ENCODE data around the gene TRIM28.
A peak's percentile ranks its signal among the peaks of the same experiment; 100 is the strongest.

The TRIM28 gene

DNA sequence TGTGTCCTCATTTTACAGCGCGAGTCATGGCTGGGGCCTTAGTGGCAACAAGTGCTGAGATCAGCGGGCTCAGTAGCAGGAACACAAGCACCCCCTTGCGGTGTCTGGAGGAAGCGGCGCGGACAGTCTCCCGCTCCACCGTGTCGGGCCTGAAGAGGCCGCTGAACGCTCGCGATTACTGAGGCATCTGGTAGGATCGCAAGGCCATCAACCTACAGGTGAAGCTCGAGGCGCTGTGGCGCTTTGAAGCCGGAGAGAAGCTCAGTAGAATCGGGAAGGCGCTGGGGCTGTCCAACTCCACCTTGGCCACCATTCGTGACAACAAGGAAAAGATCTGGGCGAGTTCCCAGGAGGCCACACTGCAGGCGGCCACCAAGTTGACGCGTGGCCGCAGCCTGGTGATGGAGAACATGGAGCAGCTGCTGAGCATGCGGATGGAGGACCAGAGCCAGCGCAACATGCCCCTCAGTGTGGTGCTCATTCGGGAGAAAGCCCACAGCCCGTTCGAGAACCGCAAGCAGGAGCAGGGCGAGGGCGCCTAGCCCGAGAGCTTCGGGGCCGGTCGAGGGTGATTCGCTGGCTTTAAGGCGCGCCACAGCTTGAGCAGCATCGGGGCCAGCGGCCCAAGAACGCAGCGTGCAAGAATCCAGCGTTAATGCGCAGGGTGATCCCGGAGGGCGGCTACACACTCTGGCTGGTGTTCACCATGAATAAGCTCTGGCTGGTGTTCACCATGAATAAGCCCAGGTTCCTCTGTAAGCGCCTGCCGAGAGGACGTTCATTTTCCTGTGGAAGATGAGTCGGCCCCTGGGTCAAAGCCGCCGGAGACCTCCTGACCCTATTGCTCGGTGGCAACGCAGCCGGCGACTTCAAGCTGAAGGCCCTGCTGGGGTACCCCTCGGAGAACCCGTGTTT lies 37.6 kb downstream of the TRIM28 start:
- H3K9ac ChIP-seq (ENCODE audit: insufficient read length): peak overlapping the region; percentile 45
- H3K4me3 ChIP-seq: no peak overlapping the region
- no peak for DNase-seq (ENCODE audit: low read depth, low spot score)
- TF ChIP-seq POLR2AphosphoS5 (IDR thresholded peaks at IDR 0.05; ENCODE audit: borderline replicate concordance, low read depth, low read length): no peak
- TF ChIP-seq FOXP2 (optimal IDR thresholded peaks at IDR 0.05; ENCODE audit: control extremely low read depth, extremely low read length, insufficient read depth): peak; percentile 16
- no peaks in the 10 kb centered on the region for H3K9me3 ChIP-seq (ENCODE audit: low read depth, low read length)
- H3K27ac ChIP-seq: peak overlapping the region; percentile 62; the same call in 1 of the 2 replicates
- H3K36me3 ChIP-seq (ENCODE audit: insufficient read depth, low read length): peaks cover 22% of the 10 kb centered on the region; the same call in 1 of the 2 replicates

GRCh38 chr19:58582985-58583384 lies 39.1 kb downstream of the TRIM28 start:
- Histone ChIP-seq H3K9ac (ENCODE audit: insufficient read length) (no peak overlapping the region), H3K36me3 (ENCODE audit: insufficient read depth, low read length) (peaks cover 22% of the 10 kb centered on the region; the same call in 1 of the 2 replicates), H3K4me3 (no peak overlapping the region), H3K27ac (no peak overlapping the region), H3K9me3 (ENCODE audit: low read depth, low read length) (no peaks in the 10 kb centered on the region)
- DNase-seq (ENCODE audit: low read depth, low spot score): no peak
- TF ChIP-seq POLR2AphosphoS5 (IDR thresholded peaks at IDR 0.05; ENCODE audit: borderline replicate concordance, low read depth, low read length) (no peak), EZH2 (IDR thresholded peaks at IDR 0.05) (no peak), FOXP2 (optimal IDR thresholded peaks at IDR 0.05; ENCODE audit: control extremely low read depth, extremely low read length, insufficient read depth) (no peak)

- H3K9ac ChIP-seq (ENCODE audit: insufficient read length): no peak overlapping the region
- no peaks in the 10 kb centered on the region for H3K9me3 ChIP-seq (ENCODE audit: low read depth, low read length)
- no peak overlapping the region for H3K4me3 ChIP-seq
- TF ChIP-seq FOXP2 (optimal IDR thresholded peaks at IDR 0.05; ENCODE audit: control extremely low read depth, extremely low read length, insufficient read depth) (no peak), POLR2AphosphoS5 (IDR thresholded peaks at IDR 0.05; ENCODE audit: borderline replicate concordance, low read depth, low read length) (no peak), EZH2 (IDR thresholded peaks at IDR 0.05) (no peak)
- H3K27ac ChIP-seq: peak overlapping the region; percentile 37; the same call in 1 of the 2 replicates
- H3K36me3 ChIP-seq (ENCODE audit: insufficient read depth, low read length): peaks cover 22% of the 10 kb centered on the region; the same call in 1 of the 2 replicates
- no peak for DNase-seq (ENCODE audit: low read depth, low spot score)
Measured at GRCh38 chr19:58584498-58585441, 40.9 kb downstream of the TRIM28 start.

DNA sequence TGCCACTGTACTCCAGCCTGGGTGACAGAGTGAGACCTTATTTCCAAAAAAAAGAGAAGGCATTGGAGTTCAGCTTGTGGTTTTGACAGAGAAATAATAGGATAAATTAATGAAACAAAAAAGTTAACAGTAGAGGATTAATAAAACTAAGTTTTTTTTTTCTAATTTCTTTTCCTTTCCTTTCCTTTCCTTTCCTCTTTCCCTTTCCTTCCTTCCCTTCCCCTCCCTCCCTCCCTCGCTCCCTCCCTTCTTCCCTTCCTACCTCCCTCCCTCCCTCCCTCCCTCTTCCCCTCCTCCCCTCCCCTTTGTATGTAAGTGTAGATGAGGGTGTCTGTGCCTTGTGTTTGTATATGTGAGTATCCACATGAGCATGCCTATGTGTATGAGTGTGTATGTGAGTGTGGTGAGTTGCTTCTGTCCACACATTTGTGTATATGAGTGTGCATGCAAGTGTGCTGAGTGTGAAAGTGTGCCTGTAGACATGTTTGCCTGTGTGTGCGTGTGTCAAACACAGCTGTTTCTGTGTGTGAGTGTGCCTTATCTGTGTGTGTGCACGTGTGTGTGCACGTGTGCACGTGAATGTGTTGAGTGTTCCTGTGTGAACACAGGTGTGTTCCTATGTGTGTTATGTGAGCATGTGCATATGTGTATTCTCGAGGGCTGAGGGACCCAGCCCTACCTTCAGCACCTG lies 41.7 kb downstream of the TRIM28 start:
- no peaks in the 10 kb centered on the region for H3K9me3 ChIP-seq (ENCODE audit: low read depth, low read length)
- TF ChIP-seq EZH2 (IDR thresholded peaks at IDR 0.05): no peak
- TF ChIP-seq FOXP2 (optimal IDR thresholded peaks at IDR 0.05; ENCODE audit: control extremely low read depth, extremely low read length, insufficient read depth): no peak
- H3K27ac ChIP-seq: peak overlapping the region; percentile 37; the same call in 1 of the 2 replicates
- no peak overlapping the region for H3K4me3 ChIP-seq
- peaks cover 22% of the 10 kb centered on the region; the same call in 1 of the 2 replicates for H3K36me3 ChIP-seq (ENCODE audit: insufficient read depth, low read length)
- DNase-seq (ENCODE audit: low read depth, low spot score): no peak
- H3K9ac ChIP-seq (ENCODE audit: insufficient read length): no peak overlapping the region

DNA sequence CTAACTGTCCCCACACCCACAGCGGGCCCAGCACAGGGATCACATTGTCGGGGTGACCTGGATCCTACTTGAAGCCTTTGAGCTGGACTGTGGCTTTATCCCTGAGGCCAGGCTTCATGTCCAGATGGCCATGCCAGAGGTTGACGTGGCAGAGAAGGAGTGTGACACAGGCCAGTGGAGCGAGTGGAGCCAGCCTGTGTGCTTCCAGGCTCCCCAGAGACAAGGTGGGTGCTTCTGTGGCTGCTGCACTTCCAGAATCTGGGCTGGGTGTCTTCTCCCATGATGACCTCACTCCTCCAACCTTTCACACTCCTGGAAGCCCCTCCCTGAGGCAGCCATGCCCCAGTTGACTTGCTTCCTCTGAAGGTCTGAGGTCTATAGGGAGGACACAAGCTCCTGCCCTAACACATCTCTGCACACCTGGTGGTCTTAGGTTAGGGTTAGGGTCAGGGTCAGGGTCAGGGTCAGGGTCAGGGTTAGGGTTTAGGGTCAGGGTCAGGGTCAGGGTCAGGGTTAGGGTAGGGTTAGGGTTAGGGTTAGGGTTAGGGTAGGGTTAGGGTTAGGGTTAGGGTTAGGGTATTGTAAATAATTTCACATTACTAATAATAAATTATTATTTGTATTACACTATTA lies 42.4 kb downstream of the TRIM28 start:
- H3K27ac ChIP-seq: no peak overlapping the region
- no peak overlapping the region for H3K4me3 ChIP-seq
- H3K9me3 ChIP-seq (ENCODE audit: low read depth, low read length): no peaks in the 10 kb centered on the region
- TF ChIP-seq EZH2 (IDR thresholded peaks at IDR 0.05): no peak
- TF ChIP-seq FOXP2 (optimal IDR thresholded peaks at IDR 0.05; ENCODE audit: control extremely low read depth, extremely low read length, insufficient read depth): no peak
- TF ChIP-seq POLR2AphosphoS5 (IDR thresholded peaks at IDR 0.05; ENCODE audit: borderline replicate concordance, low read depth, low read length): no peak
- H3K36me3 ChIP-seq (ENCODE audit: insufficient read depth, low read length): peaks cover 19% of the 10 kb centered on the region; the same call in 1 of the 2 replicates
- no peak for DNase-seq (ENCODE audit: low read depth, low spot score)
- H3K9ac ChIP-seq (ENCODE audit: insufficient read length): no peak overlapping the region
